A673 (cell line): ENCODE data around the gene RAB3GAP2. TPM values are rescaled to one million over a fixed set of nuclear protein-coding genes. Genes with fewer than 3 reads are reported as not detected.

ENCODE experiments used
- BruUV-seq: library from RNA; stranded (reverse); fragments of 400-500 nt; replicated peaks from 2 replicates; lab custom pipeline; 2021; lab: Mats Ljungman, UMichigan
- CTCF ChIA-PET: fragments of 300-600 bp; sonication (Branson Sonifier 250); formaldehyde crosslinking; loops from one replicate; lab custom pipeline; 2022; ENCODE audit warnings: antibody characterized with exemption; lab: Charles Lee
- POLR2A ChIA-PET: fragments of 300-600 bp; sonication (Branson Sonifier 250); formaldehyde crosslinking; loops from one replicate; lab custom pipeline; 2022; ENCODE audit warnings: antibody characterized with exemption; ENCODE audit not compliant: low non-redundant PET; lab: Charles Lee
- DNase-seq: peaks from one replicate; pipeline ENCODE4 v3.0.0-alpha.2; 2015; ENCODE audit warnings: low spot score
- H3K27ac ChIP-seq: fragments of 200-600 bp; sonication (generic); 2 replicates; pipeline ENCODE4 v1.5.1; 2016; ENCODE audit warnings: mixed run types, low read depth, mild to moderate bottlenecking, mixed read lengths, antibody characterized with exemption, low read length; ENCODE audit not compliant: poor library complexity, severe bottlenecking
- H3K27me3 ChIP-seq: fragments of 200-600 bp; sonication (generic); replicated peaks from 2 replicates; pipeline ENCODE4 v1.6.1; 2017; ENCODE audit warnings: mixed run types, low read depth, mild to moderate bottlenecking, mixed read lengths, antibody characterized with exemption, low read length; ENCODE audit not compliant: insufficient read depth, poor library complexity
- H3K36me3 ChIP-seq: fragments of 200-600 bp; sonication (generic); 2 replicates; pipeline ENCODE4 v1.6.1; 2016; ENCODE audit warnings: mixed run types, mild to moderate bottlenecking, mixed read lengths, antibody characterized with exemption, low read length; ENCODE audit not compliant: insufficient read depth, poor library complexity, severe bottlenecking
- H3K4me1 ChIP-seq: fragments of 200-600 bp; sonication (generic); 2 replicates; pipeline ENCODE4 v1.6.1; 2017; ENCODE audit warnings: mixed run types, mild to moderate bottlenecking, mixed read lengths, antibody characterized with exemption, low read length; ENCODE audit not compliant: insufficient read depth, poor library complexity, severe bottlenecking
- H3K4me3 ChIP-seq: fragments of 200-600 bp; sonication (generic); 2 replicates; pipeline ENCODE4 v1.5.1; 2016; ENCODE audit warnings: low read depth, mixed run types, mild to moderate bottlenecking, mixed read lengths, low read length; ENCODE audit not compliant: poor library complexity, severe bottlenecking
- H3K9me3 ChIP-seq: fragments of 200-600 bp; sonication (generic); 2 replicates; pipeline ENCODE4 v1.6.1; 2016; ENCODE audit warnings: mixed run types, low read depth, mild to moderate bottlenecking, mixed read lengths, antibody characterized with exemption, low read length; ENCODE audit not compliant: poor library complexity, severe bottlenecking
- CTCF ChIP-seq: fragments of 300-800, 200-600 bp; sonication (generic); conservative IDR thresholded peaks from 2 replicates; pipeline ENCODE4 v1.5.1; 2017; ENCODE audit warnings: low read depth, mild to moderate bottlenecking, antibody characterized with exemption, low read length, moderate library complexity, mixed read lengths
- EZH2 ChIP-seq: fragments of 200-600 bp; sonication (generic); IDR thresholded peaks from 2 replicates; pipeline ENCODE4 v1.6.1; 2017; ENCODE audit warnings: borderline replicate concordance, low read depth, mild to moderate bottlenecking, mixed read lengths, antibody characterized with exemption, low read length; ENCODE audit not compliant: poor library complexity, severe bottlenecking
- intact Hi-C: fragments of 100-400 bp; cut with micrococcal nuclease; formaldehyde crosslinking; loops from one replicate; pipeline ENCODE4 v1.10.0; 2022; ENCODE audit not compliant: unreplicated experiment
- total RNA-seq: library from RNA; stranded (reverse); gene quantifications from 2 replicates; pipeline ENCODE4 v1.2.3, GENCODE V29; 2021

Gene RAB3GAP2
- total RNA-seq, 1 experiment from 2014 or later: 43.8 TPM

- Histone ChIP-seq H3K36me3 (no peaks in the 10 kb centered on the region), H3K27ac (no peak overlapping the region), H3K27me3 (peaks cover 4% of the 10 kb centered on the region), H3K9me3 (no peaks in the 10 kb centered on the region), H3K4me3 (no peak overlapping the region), H3K4me1 (peaks cover 6% of the 10 kb centered on the region)
- intact Hi-C loops: no loop called here
- BruUV-seq: no TSS peak
- CTCF ChIA-PET: no interaction called here
- no peak for DNase-seq
- POLR2A ChIA-PET: no interaction called here
- no peak for TF ChIP-seq CTCF
- no peak for TF ChIP-seq EZH2
These were observed 6.7 kb upstream of the RAB3GAP2 start for GRCh38 chr1:220278991-220279390.

GRCh38 chr1:220275430-220275829 lies 3.2 kb upstream of the RAB3GAP2 start:
- H3K4me3 ChIP-seq: no peak overlapping the region
- H3K4me1 ChIP-seq: peaks cover 17% of the 10 kb centered on the region
- peaks cover 4% of the 10 kb centered on the region for H3K27me3 ChIP-seq
- POLR2A ChIA-PET: no interaction called here
- intact Hi-C loops: no loop called here
- CTCF ChIA-PET: no interaction called here
- no peaks in the 10 kb centered on the region for H3K36me3 ChIP-seq
- BruUV-seq: no TSS peak
- H3K9me3 ChIP-seq: no peaks in the 10 kb centered on the region
- no peak for DNase-seq
- no peak for TF ChIP-seq EZH2
- no peak for TF ChIP-seq CTCF
- H3K27ac ChIP-seq: no peak overlapping the region

GRCh38 chr1:220274251-220274855 lies 2.1 kb upstream of the RAB3GAP2 start:
- TF ChIP-seq EZH2 (no peak), CTCF (no peak)
- Histone ChIP-seq H3K27ac (peak overlapping the region; percentile 4), H3K9me3 (no peaks in the 10 kb centered on the region), H3K4me3 (no peak overlapping the region), H3K36me3 (no peaks in the 10 kb centered on the region), H3K4me1 (peaks cover 17% of the 10 kb centered on the region), H3K27me3 (peaks cover 4% of the 10 kb centered on the region)
- no TSS peak for BruUV-seq
- intact Hi-C loops: no loop called here
- POLR2A ChIA-PET: no interaction called here
- CTCF ChIA-PET: no interaction called here
- peak; percentile 20 for DNase-seq
